GM12878 (cell line): ENCODE results near the gene IPCEF1. TPM values are rescaled to one million over a fixed set of nuclear protein-coding genes. Genes with fewer than 3 reads are reported as not detected.

Experiments
- CEBPB ChIP-seq, 2 experiments: fragments of 150-350 bp in 1 of 2; IDR thresholded peaks; 2 replicates each; pipeline ENCODE4 v1.6.1; 2012 to 2014; ENCODE audit warnings: low read depth in 2 of 2, low read length in 2 of 2, borderline replicate concordance in 1 of 2, inconsistent platforms in 1 of 2
- CHD4 ChIP-seq: fragments of 200-600 bp; sonication (generic); IDR thresholded peaks from 2 replicates; pipeline ENCODE4 v1.6.1; 2016; ENCODE audit warnings: mild to moderate bottlenecking
- HDGF ChIP-seq: fragments of 450-650 bp; IDR thresholded peaks from 2 replicates; pipeline ENCODE4 v1.6.1; 2016; ENCODE audit warnings: antibody characterized with exemption
- JUND ChIP-seq: IDR thresholded peaks from 2 replicates; pipeline ENCODE4 v1.6.1; 2012; ENCODE audit warnings: low read depth, mild to moderate bottlenecking, low read length, improper control_type of control experiment, moderate library complexity
- MEF2A ChIP-seq: IDR thresholded peaks from 2 replicates; pipeline ENCODE4 v1.6.1; 2011; ENCODE audit warnings: low read depth, mild to moderate bottlenecking, low read length, moderate library complexity; ENCODE audit not compliant: insufficient read depth
- MXI1 ChIP-seq: fragments of 150-350 bp; IDR thresholded peaks from 2 replicates; pipeline ENCODE4 v1.6.1; 2011; ENCODE audit warnings: low read depth, mild to moderate bottlenecking, inconsistent platforms, low read length, improper control_type of control experiment
- NFIC ChIP-seq: IDR thresholded peaks from 2 replicates; pipeline ENCODE4 v1.6.1; 2012; ENCODE audit warnings: low read depth, mild to moderate bottlenecking, inconsistent platforms, low read length, moderate library complexity
- NFXL1 ChIP-seq: fragments of 450-650 bp; IDR thresholded peaks from 2 replicates; pipeline ENCODE4 v1.6.1; 2017; ENCODE audit warnings: antibody characterized with exemption, mild to moderate bottlenecking, borderline replicate concordance
- PAX5 ChIP-seq: IDR thresholded peaks from 2 replicates; pipeline ENCODE4 v1.6.1; 2011; ENCODE audit warnings: low read depth, low read length, borderline replicate concordance
- PML ChIP-seq: IDR thresholded peaks from 2 replicates; pipeline ENCODE4 v1.6.1; 2012; ENCODE audit warnings: low read length, inconsistent platforms
- POU2F2 ChIP-seq: IDR thresholded peaks from 3 replicates; pipeline ENCODE4 v1.6.1; 2011; ENCODE audit warnings: low read depth, mild to moderate bottlenecking, low read length, borderline replicate concordance
- RB1 ChIP-seq: fragments of 450-650 bp; formaldehyde crosslinking; IDR thresholded peaks from 2 replicates; pipeline ENCODE4 v1.6.1; 2017; ENCODE audit warnings: mild to moderate bottlenecking, borderline replicate concordance
- RCOR1 ChIP-seq: conservative IDR thresholded peaks from 2 replicates; pipeline ENCODE4 v1.6.1; 2012; ENCODE audit warnings: low read depth, low read length, improper control_type of control experiment
- RUNX3 ChIP-seq: IDR thresholded peaks from 2 replicates; pipeline ENCODE4 v1.6.1; 2012; ENCODE audit warnings: low read length, inconsistent platforms
- SP1 ChIP-seq: IDR thresholded peaks from one replicate; pipeline ENCODE4 v1.6.1; 2011; ENCODE audit warnings: low read depth, low read length
- STAT3 ChIP-seq: IDR thresholded peaks from 2 replicates; pipeline ENCODE4 v1.6.1; 2011; ENCODE audit warnings: low read depth, low read length, improper control_type of control experiment
- YBX1 ChIP-seq: fragments of 450-650 bp; IDR thresholded peaks from 2 replicates; pipeline ENCODE4 v1.6.1; 2016; ENCODE audit warnings: antibody characterized with exemption
- ZSCAN29 ChIP-seq: fragments of 450-650 bp; IDR thresholded peaks from 2 replicates; pipeline ENCODE4 v1.6.1; 2017; ENCODE audit warnings: mild to moderate bottlenecking, moderate library complexity
- polyA plus RNA-seq, 11 experiments: library from polyadenylated mRNA; depleted of rRNA in 4 of 11; unstranded in 6 of 11; stranded (reverse) in 5 of 11; fragments of >200 nt; fragmentation: Nextera tagmentation in 4 of 11; fragmentation: Illumina TruSeq in 1 of 11; extraction: Ambion mirVana in 4 of 11; extraction: Trizol in 1 of 11; gene quantifications; 1 replicate in 1 of 11; 2 replicates in 10 of 11; pipeline versions ENCODE4 v1.2.1 to v1.2.3, GENCODE V29; 2011 to 2016; ENCODE audit warnings: inconsistent platforms in 2 of 11, missing spikeins in 2 of 11, low read depth in 1 of 11
- total RNA-seq, 4 experiments: library from RNA; depleted of rRNA in 3 of 4; stranded (reverse); fragments of >200 nt in 3 of 4; fragmentation: Illumina TruSeq in 1 of 4; extraction: Trizol in 1 of 4; gene quantifications; 2 replicates each; pipeline versions ENCODE4 v1.2.1 to v1.2.3, GENCODE V29; 2013 to 2021
- TF ChIP-seq, protein P1 (sequence below): IDR thresholded peaks from 2 replicates; pipeline ENCODE4 v1.6.1; 2011; ENCODE audit warnings: mild to moderate bottlenecking, low read depth, low read length, moderate library complexity; ENCODE audit not compliant: insufficient replicate concordance
- TF ChIP-seq, protein P2 (sequence below): IDR thresholded peaks from 2 replicates; pipeline ENCODE4 v1.6.1; 2012; ENCODE audit warnings: improper control_type of control experiment, low read depth, low read length; ENCODE audit not compliant: insufficient replicate concordance
- TF ChIP-seq, protein P3 (sequence below): IDR thresholded peaks from 2 replicates; pipeline ENCODE4 v1.6.1; 2012; ENCODE audit warnings: low read depth, low read length, improper control_type of control experiment

Gene IPCEF1
- total and polyA plus RNA-seq, 10 of the 15 experiments (the other 5 are each of a cell fraction or from before 2014, with no cell fraction given), result 1.3 to 137 (median 4.2) TPM

DNA sequence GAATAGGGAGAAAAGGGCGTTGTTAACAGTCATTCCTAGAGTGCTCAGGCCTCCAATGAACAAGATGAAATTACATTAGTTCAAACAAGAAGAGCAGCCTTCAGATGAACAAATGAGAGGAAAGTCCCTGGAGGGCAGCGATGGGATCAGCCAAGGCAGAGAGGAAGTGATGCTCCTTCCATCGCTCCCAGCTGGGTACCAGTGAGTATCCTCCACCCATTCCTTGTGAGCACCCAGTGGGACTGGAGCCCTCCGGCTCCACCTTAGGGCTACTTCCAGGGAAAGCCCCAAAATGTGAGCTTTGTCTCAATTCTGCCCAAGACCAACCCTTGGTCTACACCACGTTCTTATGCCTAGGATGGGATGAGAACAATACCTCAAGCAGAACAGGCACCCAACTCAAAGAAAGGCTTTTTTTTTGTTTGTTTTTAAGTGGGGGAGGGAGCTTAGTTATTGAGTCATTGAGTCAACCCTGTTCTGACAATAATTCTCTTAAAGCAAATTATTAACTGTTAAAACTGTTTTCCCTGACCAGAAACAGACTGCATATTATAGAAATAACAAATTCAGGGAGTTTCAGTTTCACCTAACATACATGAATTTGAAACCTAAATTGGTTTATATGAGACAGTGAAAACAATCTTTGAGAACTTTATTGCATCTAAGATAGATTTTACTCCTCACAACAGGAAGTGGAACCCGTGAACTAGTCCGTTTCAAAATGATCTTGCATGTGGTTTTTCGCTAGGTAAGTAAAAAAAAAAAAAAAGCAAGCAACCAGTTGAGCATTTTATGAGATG is 106.9 kb downstream of the IPCEF1 start (continued):
- TF ChIP-seq MEF2A (peak; percentile 72; the same call in 1 of the 2 replicates), RUNX3 (peak; percentile 88), MXI1 (peak; percentile 65), PAX5 (peak; percentile 40; the same call in 1 of the 2 replicates), CHD4 (no peak), PML (no peak), POU2F2 (no peak), STAT3 (0 out of 2 replicates have a peak, but pooled peaks have one; percentile 71), CEBPB (IDR thresholded peaks at IDR 0.05; ENCODE audit: borderline replicate concordance in 1 of 2, low read depth in 2 of 2, low read length in 2 of 2) (no peak), SP1 (no peak), JUND (peak; percentile 45; the same call in 1 of the 2 replicates), RB1 (no peak), ZSCAN29 (no peak), YBX1 (no peak), HDGF (no peak), NFXL1 (no peak), NFIC (peak; percentile 70), RCOR1 (no peak)
- TF ChIP-seq, protein P1, sequence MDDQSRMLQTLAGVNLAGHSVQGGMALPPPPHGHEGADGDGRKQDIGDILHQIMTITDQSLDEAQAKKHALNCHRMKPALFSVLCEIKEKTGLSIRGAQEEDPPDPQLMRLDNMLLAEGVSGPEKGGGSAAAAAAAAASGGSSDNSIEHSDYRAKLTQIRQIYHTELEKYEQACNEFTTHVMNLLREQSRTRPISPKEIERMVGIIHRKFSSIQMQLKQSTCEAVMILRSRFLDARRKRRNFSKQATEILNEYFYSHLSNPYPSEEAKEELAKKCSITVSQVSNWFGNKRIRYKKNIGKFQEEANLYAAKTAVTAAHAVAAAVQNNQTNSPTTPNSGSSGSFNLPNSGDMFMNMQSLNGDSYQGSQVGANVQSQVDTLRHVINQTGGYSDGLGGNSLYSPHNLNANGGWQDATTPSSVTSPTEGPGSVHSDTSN, result no peak
- TF ChIP-seq, protein P2, sequence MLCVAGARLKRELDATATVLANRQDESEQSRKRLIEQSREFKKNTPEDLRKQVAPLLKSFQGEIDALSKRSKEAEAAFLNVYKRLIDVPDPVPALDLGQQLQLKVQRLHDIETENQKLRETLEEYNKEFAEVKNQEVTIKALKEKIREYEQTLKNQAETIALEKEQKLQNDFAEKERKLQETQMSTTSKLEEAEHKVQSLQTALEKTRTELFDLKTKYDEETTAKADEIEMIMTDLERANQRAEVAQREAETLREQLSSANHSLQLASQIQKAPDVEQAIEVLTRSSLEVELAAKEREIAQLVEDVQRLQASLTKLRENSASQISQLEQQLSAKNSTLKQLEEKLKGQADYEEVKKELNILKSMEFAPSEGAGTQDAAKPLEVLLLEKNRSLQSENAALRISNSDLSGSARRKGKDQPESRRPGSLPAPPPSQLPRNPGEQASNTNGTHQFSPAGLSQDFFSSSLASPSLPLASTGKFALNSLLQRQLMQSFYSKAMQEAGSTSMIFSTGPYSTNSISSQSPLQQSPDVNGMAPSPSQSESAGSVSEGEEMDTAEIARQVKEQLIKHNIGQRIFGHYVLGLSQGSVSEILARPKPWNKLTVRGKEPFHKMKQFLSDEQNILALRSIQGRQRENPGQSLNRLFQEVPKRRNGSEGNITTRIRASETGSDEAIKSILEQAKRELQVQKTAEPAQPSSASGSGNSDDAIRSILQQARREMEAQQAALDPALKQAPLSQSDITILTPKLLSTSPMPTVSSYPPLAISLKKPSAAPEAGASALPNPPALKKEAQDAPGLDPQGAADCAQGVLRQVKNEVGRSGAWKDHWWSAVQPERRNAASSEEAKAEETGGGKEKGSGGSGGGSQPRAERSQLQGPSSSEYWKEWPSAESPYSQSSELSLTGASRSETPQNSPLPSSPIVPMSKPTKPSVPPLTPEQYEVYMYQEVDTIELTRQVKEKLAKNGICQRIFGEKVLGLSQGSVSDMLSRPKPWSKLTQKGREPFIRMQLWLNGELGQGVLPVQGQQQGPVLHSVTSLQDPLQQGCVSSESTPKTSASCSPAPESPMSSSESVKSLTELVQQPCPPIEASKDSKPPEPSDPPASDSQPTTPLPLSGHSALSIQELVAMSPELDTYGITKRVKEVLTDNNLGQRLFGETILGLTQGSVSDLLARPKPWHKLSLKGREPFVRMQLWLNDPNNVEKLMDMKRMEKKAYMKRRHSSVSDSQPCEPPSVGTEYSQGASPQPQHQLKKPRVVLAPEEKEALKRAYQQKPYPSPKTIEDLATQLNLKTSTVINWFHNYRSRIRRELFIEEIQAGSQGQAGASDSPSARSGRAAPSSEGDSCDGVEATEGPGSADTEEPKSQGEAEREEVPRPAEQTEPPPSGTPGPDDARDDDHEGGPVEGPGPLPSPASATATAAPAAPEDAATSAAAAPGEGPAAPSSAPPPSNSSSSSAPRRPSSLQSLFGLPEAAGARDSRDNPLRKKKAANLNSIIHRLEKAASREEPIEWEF, result peak; percentile 87
- TF ChIP-seq, protein P3, sequence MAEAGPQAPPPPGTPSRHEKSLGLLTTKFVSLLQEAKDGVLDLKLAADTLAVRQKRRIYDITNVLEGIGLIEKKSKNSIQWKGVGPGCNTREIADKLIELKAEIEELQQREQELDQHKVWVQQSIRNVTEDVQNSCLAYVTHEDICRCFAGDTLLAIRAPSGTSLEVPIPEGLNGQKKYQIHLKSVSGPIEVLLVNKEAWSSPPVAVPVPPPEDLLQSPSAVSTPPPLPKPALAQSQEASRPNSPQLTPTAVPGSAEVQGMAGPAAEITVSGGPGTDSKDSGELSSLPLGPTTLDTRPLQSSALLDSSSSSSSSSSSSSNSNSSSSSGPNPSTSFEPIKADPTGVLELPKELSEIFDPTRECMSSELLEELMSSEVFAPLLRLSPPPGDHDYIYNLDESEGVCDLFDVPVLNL, result no peak
